K562 (cell line): ENCODE data around the gene CCM2. TPM values are rescaled to one million over a fixed set of nuclear protein-coding genes. Genes with fewer than 3 reads are reported as not detected.

Source experiments
- CBFA2T3 ChIP-seq: fragments of 450-650 bp; IDR thresholded peaks from 2 replicates; pipeline ENCODE4 v1.6.1; 2017
- CBX2 ChIP-seq: fragments of 200-600 bp; sonication (generic); IDR thresholded peaks from one replicate; pipeline ENCODE4 v1.6.1; 2012; ENCODE audit warnings: mild to moderate bottlenecking, low read length, inconsistent platforms; ENCODE audit not compliant: insufficient read depth, poor library complexity, severe bottlenecking
- CREB3 ChIP-seq: fragments of 450-650 bp; conservative IDR thresholded peaks from 2 replicates; pipeline ENCODE4 v1.6.1; 2016; ENCODE audit warnings: missing genetic modification characterization, low read depth, mild to moderate bottlenecking, missing compliant biosample characterization, moderate library complexity
- ETV5 ChIP-seq: sonication (generic); formaldehyde crosslinking; IDR thresholded peaks from 2 replicates; pipeline ENCODE4 v1.4.0; 2020; ENCODE audit warnings: low read depth, mild to moderate bottlenecking, missing genetic modification reagents
- FIP1L1 ChIP-seq: fragments of 200-400 bp; formaldehyde crosslinking; IDR thresholded peaks from 2 replicates; pipeline ENCODE4 v1.6.1; 2018; ENCODE audit warnings: mild to moderate bottlenecking, low read depth, low read length; ENCODE audit not compliant: poor library complexity, severe bottlenecking
- GATAD2A ChIP-seq: fragments of 450-650 bp; IDR thresholded peaks from 2 replicates; pipeline ENCODE4 v1.6.1; 2017
- GTF2F1 ChIP-seq: IDR thresholded peaks from 2 replicates; pipeline ENCODE4 v1.6.1; 2011; ENCODE audit warnings: low read depth, low read length, improper control_type of control experiment
- HDAC8 ChIP-seq: fragments of 450-650 bp; IDR thresholded peaks from 2 replicates; pipeline ENCODE4 v1.6.1; 2016; ENCODE audit warnings: mild to moderate bottlenecking, missing genetic modification characterization, moderate library complexity, missing compliant biosample characterization
- KLF13 ChIP-seq: fragments of 450-650 bp; IDR thresholded peaks from 2 replicates; pipeline ENCODE4 v1.6.1; 2016; ENCODE audit warnings: missing genetic modification characterization, low read depth, mild to moderate bottlenecking, missing compliant biosample characterization, moderate library complexity, borderline replicate concordance
- MECOM ChIP-seq: fragments of 250-450 bp; sonication (Bioruptor Pico); IDR thresholded peaks from 2 replicates; pipeline ENCODE4 v1.8.0; 2022; ENCODE audit warnings: inconsistent platforms
- MED1 ChIP-seq: sonication (generic); formaldehyde crosslinking; IDR thresholded peaks from 2 replicates; pipeline ENCODE4 v1.8.1; 2023; ENCODE audit warnings: missing genetic modification reagents, borderline replicate concordance
- MYC ChIP-seq, 2 experiments: fragments of 250-450 bp in 1 of 2; sonication (Bioruptor Pico) in 1 of 2; IDR thresholded peaks; 2 replicates each; pipeline versions ENCODE4 v1.5.1 to v1.6.1; 2012 to 2021; ENCODE audit warnings: low read depth in 2 of 2, borderline replicate concordance in 1 of 2, improper control_type of control experiment in 1 of 2, low read length in 1 of 2, mild to moderate bottlenecking in 1 of 2, moderate library complexity in 1 of 2
- NR2C1 ChIP-seq, 2 experiments: fragments of 450-650 bp; IDR thresholded peaks; 2 replicates each; pipeline ENCODE4 v1.6.1; 2017; ENCODE audit warnings: mild to moderate bottlenecking in 2 of 2, antibody characterized with exemption in 1 of 2, inconsistent platforms in 1 of 2, missing compliant biosample characterization in 1 of 2, missing genetic modification characterization in 1 of 2
- RBM25 ChIP-seq: fragments of 200-400 bp; formaldehyde crosslinking; IDR thresholded peaks from 2 replicates; pipeline ENCODE4 v1.6.1; 2018; ENCODE audit warnings: low read length, low read depth, moderate library complexity; ENCODE audit not compliant: severe bottlenecking
- SIRT6 ChIP-seq: IDR thresholded peaks from one replicate; pipeline ENCODE4 v1.6.1; 2012; ENCODE audit warnings: low read depth, mild to moderate bottlenecking, control low read depth, inconsistent platforms, low read length, moderate library complexity
- SNAPC5 ChIP-seq: fragments of 250-450 bp; sonication (Bioruptor Pico); IDR thresholded peaks from 2 replicates; pipeline ENCODE4 v1.8.0; 2021; ENCODE audit warnings: moderate library complexity, mild to moderate bottlenecking, inconsistent platforms
- TAF9B ChIP-seq: fragments of 450-650 bp; IDR thresholded peaks from 2 replicates; pipeline ENCODE4 v1.6.1; 2018; ENCODE audit warnings: mild to moderate bottlenecking; ENCODE audit not compliant: partially characterized antibody
- ZFP91 ChIP-seq: sonication (generic); formaldehyde crosslinking; IDR thresholded peaks from 2 replicates; pipeline ENCODE4 v1.8.0; 2022; ENCODE audit warnings: mild to moderate bottlenecking, missing genetic modification reagents
- ZNF398 ChIP-seq: fragments of 250-450 bp; sonication (Bioruptor Pico); IDR thresholded peaks from 2 replicates; pipeline ENCODE4 v1.8.0; 2021; ENCODE audit warnings: moderate library complexity, mild to moderate bottlenecking, inconsistent platforms
- ZNF707 ChIP-seq: fragments of 250-450 bp; sonication (Bioruptor Pico); conservative IDR thresholded peaks from 2 replicates; pipeline ENCODE4 v1.8.0; 2022; ENCODE audit warnings: inconsistent platforms, mild to moderate bottlenecking, moderate library complexity
- ZNF785 ChIP-seq: fragments of 250-450 bp; sonication (Bioruptor Pico); IDR thresholded peaks from 2 replicates; pipeline ENCODE4 v1.4.0; 2020; ENCODE audit warnings: mild to moderate bottlenecking
- polyA plus RNA-seq, 8 experiments: library from polyadenylated mRNA; depleted of rRNA in 4 of 8; stranded (reverse) in 5 of 8; unstranded in 3 of 8; fragments of >200 nt; fragmentation: Nextera tagmentation in 2 of 8; fragmentation: Illumina TruSeq in 1 of 8; extraction: Ambion mirVana in 2 of 8; extraction: Trizol in 1 of 8; gene quantifications; 2 replicates each; pipeline versions ENCODE4 v1.2.1 to v1.2.3, GENCODE V29; 2011 to 2014; ENCODE audit warnings: inconsistent platforms in 1 of 8, missing spikeins in 1 of 8
- total RNA-seq, 7 experiments: library from RNA; depleted of rRNA in 6 of 7; stranded (reverse); fragments of >200 nt in 6 of 7; fragmentation: Illumina TruSeq in 2 of 7; extraction: Trizol in 2 of 7; gene quantifications; 2 replicates each; pipeline versions ENCODE4 v1.2.1 to v1.2.3, GENCODE V29; 2011 to 2021; ENCODE audit warnings: low replicate concordance in 1 of 7

Gene CCM2
- total and polyA plus RNA-seq, 9 of the 15 experiments (the other 6 are each of a cell fraction or from before 2014, with no cell fraction given), result 0.41 to 38.6 (median 25.9) TPM

- no peak for TF ChIP-seq TAF9B
- no peak for TF ChIP-seq NR2C1 (IDR thresholded peaks at IDR 0.05)
- TF ChIP-seq NR2C1 (tag; IDR thresholded peaks at IDR 0.05), result no peak
- no peak for TF ChIP-seq ZNF398
- TF ChIP-seq RBM25, result no peak
- no peak for TF ChIP-seq SNAPC5 (CRISPR knock-in tag)
- TF ChIP-seq ZFP91 (CRISPR knock-in tag), result no peak
- TF ChIP-seq ETV5 (CRISPR knock-in tag), result no peak
- no peak for TF ChIP-seq MED1 (CRISPR knock-in tag)
- peak; percentile 90 for TF ChIP-seq CBFA2T3
- TF ChIP-seq HDAC8, result no peak
- TF ChIP-seq CBX2, result no peak
- TF ChIP-seq ZNF785 (CRISPR knock-in tag), result no peak
- TF ChIP-seq MECOM (CRISPR knock-in tag), result no peak
- no peak for TF ChIP-seq GTF2F1
- TF ChIP-seq SIRT6, result no peak
- TF ChIP-seq ZNF707 (CRISPR knock-in tag), result no peak
- TF ChIP-seq GATAD2A, result no peak
- no peak for TF ChIP-seq CREB3
- TF ChIP-seq FIP1L1, result no peak
- 0 out of 2 replicates have a peak, but pooled peaks have one; percentile 31 for TF ChIP-seq MYC (IDR thresholded peaks at IDR 0.05; ENCODE audit: low read depth, low read length)
- no peak for TF ChIP-seq MYC (CRISPR knock-in tag; IDR thresholded peaks at IDR 0.05; ENCODE audit: borderline replicate concordance, low read depth)
- TF ChIP-seq KLF13 (tag), result no peak
Measured at GRCh38 chr7:45001138-45001694, 1.2 kb downstream of the CCM2 start (continued).
